GM21381 (cell line): Measurements from ENCODE around the gene RASGRF2.

Experiments
- ATAC-seq: cut with Tn5 transposase; IDR thresholded peaks from one replicate; pipeline ENCODE4 v1.9.1; 2021; ENCODE audit warnings: mild to moderate bottlenecking, moderate library complexity; ENCODE audit not compliant: unreplicated experiment

The RASGRF2 gene

GRCh38 chr5:80953587-80953986 is 6.6 kb upstream of the RASGRF2 start:
- no peak for ATAC-seq

DNA sequence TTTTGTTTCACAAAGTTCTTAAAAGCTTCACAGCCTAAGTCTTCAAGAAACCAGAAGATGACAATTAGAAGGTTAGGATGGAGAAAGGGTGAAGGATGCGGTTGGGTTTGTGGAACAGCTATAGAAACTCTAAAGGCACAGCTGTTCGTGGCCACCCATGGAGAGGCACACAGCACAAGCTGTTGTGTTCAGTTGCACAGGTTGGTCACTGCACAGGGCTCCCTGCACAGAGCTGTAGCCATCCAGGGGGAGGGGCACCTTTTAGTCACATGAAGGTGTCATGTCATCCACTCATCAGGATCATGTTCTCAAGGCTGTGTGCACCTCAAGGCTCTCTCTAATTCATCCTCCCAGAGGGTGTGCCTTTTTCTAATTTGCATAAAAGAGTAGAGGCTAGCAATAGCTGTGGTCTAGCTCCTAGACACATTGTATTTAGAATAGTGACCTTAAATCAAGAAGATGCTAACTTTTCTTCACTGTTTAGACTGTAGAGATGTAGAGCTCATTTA is 5.0 kb upstream of the RASGRF2 start:
- no peak for ATAC-seq

DNA sequence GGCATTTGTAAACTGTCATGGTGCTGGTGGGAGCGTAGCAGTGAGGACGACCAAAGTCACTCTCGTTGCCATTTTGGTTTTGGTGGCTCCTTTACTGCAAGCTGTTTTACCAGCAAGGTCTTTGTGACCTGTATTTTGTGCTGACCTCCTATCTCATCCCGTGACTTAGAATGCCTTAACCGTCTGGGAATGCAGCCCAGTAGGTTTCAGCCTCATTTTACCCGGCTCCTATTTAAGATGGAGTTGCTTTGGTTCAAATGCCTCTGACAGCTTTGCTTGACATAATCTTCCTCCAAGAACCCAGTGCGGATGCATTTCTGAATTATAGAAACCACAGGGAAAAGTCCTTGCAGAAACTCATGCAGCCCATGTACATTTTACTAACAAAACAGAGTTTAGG is 3.9 kb upstream of the RASGRF2 start:
- ATAC-seq = no peak

GRCh38 chr5:80957031-80957761 is 3.0 kb upstream of the RASGRF2 start:
- no peak for ATAC-seq

- no peak for ATAC-seq
Observed at GRCh38 chr5:80958616-80959015, 1.5 kb upstream of the RASGRF2 start.

DNA sequence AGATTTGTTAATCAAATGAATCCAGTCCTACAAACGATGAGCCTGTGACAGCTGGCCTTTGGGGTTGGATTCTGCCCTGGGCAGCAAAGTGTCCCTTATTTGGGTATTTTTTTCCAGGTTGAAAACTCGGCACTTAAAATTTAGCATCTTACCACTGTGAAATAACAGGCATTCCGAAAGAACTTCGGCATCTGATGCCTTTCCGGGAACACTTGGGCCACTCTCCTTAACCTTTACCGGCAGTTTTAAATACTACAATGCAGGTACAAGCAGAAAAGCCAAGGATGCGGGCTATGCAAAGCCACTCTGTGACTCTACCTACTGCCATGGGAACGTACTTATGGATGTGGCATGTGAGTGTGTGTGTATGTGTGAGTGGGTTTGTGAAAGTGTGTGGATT is 1.0 kb upstream of the RASGRF2 start:
- no peak for ATAC-seq

DNA sequence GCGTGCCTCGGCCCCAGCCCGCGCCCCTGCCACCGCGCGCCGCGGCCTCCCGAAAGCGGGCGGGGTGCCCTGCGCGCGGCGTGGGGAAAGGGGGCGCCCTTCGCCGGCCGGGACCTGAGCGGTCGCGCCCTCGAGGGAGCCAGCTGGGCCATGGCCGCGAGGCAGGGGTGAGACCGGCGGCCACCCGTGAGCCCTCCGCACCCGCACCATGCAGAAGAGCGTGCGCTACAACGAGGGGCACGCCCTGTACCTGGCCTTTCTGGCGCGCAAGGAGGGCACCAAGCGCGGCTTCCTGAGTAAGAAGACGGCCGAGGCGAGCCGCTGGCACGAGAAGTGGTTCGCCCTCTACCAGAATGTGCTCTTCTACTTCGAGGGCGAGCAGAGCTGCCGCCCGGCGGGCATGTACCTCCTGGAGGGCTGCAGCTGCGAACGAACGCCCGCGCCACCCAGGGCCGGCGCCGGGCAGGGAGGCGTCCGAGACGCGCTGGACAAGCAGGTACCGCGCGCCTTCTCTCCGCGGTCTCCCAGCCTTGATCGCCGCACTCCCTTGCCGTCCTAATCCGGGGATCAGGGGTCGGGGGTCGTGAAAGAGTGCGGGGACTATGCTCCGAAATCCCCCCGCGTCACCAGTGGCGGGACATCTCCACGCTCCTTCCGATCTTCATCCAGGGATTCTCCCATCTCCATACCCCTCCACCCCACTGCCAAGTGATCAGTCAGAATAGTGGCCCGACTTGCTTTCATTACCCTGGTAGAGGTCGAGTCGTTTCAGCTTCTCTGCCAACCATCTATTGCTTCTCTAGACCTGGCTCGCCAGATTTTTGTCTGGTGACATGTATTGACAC is 590 bp downstream of the RASGRF2 start:
- no peak for ATAC-seq

DNA sequence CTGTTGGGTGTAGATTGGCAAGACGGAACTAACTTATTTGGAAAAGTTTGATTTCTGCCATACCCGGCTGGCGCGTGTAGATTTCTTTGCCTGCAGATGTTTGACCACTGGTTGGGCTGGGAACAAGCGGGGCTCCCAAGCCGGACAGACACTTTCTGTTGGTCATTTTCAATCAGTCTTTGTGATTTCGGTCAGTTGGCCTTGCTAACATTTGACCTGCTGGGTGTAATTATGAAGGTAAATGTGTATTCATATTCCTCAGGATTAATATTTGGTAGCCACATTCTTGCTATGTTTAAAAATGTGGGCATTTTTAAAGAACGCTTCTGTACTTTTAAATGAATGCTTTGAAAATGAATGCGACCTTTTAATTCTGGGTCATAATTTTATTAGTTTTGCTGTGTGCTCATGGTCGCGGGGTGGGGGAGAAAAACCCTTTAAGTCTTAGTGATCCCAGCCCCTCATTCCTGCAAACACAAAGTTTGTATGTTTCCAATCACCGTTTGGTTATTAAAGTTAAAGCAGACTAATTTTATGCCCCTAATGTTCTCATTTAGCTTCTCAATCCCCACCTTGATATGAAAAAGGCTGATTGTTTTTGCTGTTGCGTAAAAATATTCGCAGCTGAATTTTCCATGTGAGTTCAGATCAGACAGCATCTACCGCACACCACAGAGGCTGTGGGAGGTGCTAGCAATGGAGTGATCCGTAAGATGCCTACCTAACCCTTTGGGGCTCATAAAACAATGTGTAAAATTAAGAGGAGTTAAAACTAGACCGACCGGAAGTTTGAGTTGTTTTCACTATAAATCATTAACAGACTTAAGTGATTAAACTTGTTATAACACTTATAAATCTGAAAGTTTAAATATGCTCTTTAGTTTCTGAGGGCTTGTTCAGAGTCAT is 1.5 kb downstream of the RASGRF2 start:
- no peak for ATAC-seq

DNA sequence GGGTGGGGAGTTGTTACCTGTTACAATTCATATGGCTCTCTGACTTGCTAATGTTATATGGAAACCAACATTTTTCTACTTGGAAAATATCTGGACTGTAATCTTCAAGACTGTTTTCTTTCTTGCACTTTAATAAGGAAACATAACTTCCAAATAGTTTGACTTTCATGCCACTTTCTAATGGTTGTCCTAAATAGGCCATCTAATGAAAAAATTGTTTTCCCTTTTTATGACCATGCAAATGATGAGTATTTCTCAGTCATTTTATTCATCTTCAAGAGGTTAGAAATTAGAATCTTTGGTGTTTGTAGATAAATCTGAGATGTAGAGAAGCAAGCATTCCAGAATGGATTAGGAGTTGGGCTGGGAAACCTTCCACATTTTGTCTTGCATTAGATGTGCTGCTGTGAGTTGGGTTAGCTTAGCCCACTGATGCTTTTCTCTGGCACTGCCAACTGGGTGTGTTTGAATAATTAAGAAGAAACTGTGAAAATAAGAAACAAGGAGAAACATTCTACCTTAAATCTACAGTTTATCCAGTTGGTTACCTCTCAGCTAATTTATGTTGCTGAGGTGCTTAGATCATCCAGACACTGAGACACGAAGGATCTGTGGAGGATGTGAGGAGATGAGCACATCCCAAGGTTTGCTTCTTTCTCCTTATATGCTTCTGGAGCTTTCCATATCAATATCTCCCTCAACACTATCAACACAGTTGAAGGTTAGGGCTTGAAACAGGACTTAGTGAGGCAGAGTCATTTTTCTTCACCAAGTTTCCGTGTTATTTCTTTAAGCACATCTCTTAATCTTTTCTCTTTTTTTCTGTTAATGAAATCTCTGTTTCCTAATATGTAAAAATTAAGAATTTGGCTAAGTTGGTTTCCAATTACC is 2.7 kb downstream of the RASGRF2 start:
- ATAC-seq = no peak

DNA sequence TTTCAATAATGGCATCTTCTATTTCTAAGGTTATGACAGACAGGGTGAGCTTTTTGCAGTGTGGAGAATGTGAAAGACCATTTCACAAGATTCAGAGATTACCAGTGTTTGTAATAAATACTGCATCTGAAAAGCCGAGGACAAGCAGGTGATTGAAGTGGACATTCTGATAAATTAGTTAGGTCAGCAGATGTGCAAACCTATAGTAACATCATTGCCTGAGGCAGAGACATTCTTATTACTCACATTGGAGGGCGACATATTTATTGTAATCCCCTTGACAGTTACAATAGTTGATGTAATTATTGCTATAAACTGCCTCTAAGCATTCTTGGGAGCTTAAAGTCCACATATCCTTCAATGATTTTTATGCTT is 3.3 kb downstream of the RASGRF2 start:
- no peak for ATAC-seq

GRCh38 chr5:80963966-80964481 is 3.9 kb downstream of the RASGRF2 start:
- ATAC-seq = no peak

DNA sequence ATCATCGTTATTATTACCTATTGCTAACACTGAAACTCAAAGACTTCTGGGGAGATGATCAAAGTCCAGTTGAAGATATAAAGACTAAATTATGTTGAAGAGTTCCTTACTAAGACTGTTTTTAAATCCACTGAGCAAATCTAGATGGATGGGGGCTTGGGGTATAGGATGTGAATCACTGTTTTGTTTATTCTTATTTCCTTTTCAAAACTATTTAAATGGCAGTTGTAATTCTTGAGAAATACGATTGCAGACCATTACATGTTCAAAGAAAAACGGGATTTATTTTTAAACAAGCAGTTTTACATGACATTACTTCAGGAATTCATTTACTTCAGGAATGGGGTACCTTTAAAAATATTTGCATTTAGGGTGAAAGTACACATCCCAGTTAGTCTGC is 4.3 kb downstream of the RASGRF2 start:
- ATAC-seq = no peak

DNA sequence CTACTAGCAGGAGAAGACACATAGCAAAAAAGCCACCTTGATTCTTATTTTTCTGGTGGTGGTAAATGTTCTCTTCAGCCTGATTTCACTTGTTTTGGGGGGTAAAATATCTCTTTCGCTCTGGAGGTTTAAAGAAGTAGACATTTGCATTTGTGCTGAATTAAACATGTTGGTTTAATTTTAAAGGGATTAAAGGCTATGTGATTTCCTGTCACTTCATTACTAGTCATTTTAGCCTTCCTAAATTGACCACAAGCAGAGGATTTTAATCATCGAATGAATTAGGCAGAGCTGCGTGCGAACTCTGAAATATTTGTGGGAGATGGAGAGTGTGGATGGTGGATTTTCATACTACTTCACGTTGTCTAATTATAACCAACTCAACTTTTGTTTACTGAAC is 4.8 kb downstream of the RASGRF2 start:
- no peak for ATAC-seq

- ATAC-seq = no peak
Observed at GRCh38 chr5:80967500-80968181, 7.5 kb downstream of the RASGRF2 start.

- ATAC-seq = no peak
Observed at GRCh38 chr5:80973027-80973426, 12.9 kb downstream of the RASGRF2 start.

DNA sequence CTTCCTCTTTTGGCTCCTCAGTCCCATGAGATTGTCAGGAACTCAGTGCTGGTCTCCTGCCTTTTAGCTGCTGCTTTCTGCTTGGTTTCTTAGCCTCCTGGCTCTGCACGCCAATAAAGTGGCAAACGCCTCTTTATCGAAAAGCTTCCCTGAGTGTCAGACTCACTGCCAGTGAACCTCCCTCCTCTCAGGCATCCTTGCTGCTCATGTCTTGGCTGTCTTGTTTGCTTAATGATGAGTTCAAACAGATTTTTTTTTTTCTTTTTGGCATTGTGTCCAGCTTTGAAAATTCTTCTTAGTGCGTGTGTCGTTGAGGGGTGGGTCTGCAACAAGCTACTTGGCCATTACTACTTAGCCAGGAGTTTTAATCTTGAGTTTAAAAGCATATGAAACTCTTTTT is 14.9 kb downstream of the RASGRF2 start:
- no peak for ATAC-seq

DNA sequence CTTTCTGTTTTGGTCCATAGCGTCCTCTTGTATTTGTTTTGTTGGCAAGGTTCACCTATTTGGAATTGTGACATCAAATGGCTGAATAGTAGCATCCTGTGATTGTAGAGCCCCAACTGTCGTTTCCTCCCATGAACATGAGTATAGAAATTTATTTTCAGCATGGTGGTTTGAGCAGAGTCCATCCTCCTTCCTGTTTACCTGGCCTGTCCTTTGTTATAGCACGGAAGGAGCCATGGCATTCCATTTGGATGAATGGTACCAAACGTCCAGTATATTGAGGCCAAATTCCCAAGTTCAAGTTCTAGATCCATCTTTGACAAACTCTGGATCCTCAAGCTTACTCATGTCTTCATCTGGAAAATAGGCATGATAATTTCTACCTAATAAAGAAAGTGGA is 16.8 kb downstream of the RASGRF2 start:
- no peak for ATAC-seq

DNA sequence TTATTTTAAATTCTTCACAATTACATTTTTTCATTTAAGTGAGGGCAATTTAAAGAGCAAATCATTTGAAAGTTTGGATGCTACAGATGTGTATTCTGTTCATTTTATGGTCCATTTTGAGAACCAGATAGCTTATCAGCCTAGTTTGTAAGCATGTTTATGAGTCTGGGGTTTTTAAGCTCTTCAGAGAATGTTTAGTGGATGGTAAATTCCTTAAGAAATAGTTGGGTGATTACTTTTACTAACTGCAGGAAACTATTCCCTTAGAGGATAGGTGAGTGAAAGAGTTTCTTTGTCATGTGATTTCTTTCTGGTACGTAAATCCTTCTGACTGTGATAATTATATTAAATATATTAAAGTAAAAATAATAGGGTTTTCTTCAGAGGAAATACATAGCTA is 17.6 kb downstream of the RASGRF2 start:
- ATAC-seq = no peak

GRCh38 chr5:80978772-80979317 is 18.7 kb downstream of the RASGRF2 start:
- no peak for ATAC-seq
